ENCODE results near the gene HPSE2. TPM values are rescaled to one million over a fixed set of nuclear protein-coding genes. Genes with fewer than 3 reads are reported as not detected.

The HPSE2 gene
- total RNA-seq, 1 experiment from 2014 or later = 0.20 TPM

DNA sequence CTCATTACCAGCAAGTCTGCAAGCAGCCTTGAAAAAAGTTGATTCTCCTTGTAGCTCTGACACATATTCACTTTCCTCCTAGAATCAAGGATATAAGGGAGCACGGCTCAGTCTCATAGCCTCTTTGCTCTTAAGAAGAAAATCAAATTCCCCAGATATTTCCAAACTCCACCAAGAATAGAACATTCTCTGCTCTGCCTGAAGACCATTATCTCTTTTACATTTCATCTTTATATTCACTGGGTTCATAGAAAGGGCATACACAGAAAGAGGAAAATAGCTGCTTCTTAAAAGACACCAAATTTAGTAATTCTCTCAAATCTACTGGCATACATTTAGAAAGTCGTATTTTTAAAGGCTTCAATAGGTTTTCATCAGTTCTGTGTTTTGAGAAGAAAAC, 92.0 kb downstream of the HPSE2 start:
- H4K91ac ChIP-seq (ENCODE audit: insufficient read length, low read depth, low read length) = no peak overlapping the region
- no peak overlapping the region for H3K4ac ChIP-seq (ENCODE audit: low read depth, low read length)
- no peak overlapping the region for H2BK20ac ChIP-seq (ENCODE audit: low read depth, low read length, poor library complexity, severe bottlenecking)
- H2BK5ac ChIP-seq (ENCODE audit: insufficient read length, low read length) = no peak overlapping the region
- H2BK120ac ChIP-seq (ENCODE audit: low read depth, low read length, poor library complexity, severe bottlenecking) = no peak overlapping the region
- H4K20me1 ChIP-seq (ENCODE audit: control insufficient read depth, insufficient read depth, insufficient read length) = no peaks in the 10 kb centered on the region
- H4K5ac ChIP-seq (ENCODE audit: insufficient read length, low read depth, low read length) = no peak overlapping the region
- no peak for DNase-seq
- no peak overlapping the region for H3T11ph ChIP-seq (ENCODE audit: low read length)
- H3K4me2 ChIP-seq (ENCODE audit: insufficient read depth, insufficient read length, low read length) = no peak overlapping the region
- H3K9me3 Mint-ChIP-seq = no peaks in the 10 kb centered on the region
- H3K4me1 Mint-ChIP-seq = no peaks in the 10 kb centered on the region
- H2BK12ac ChIP-seq (ENCODE audit: insufficient read length, low read depth, low read length) = no peak overlapping the region
- no peak overlapping the region for H3K14ac ChIP-seq (ENCODE audit: insufficient read depth, low read length)
- no peak overlapping the region for H3K23ac ChIP-seq (ENCODE audit: insufficient read length, low read depth, low read length)
- no peaks in the 10 kb centered on the region for H3K4me1 ChIP-seq (ENCODE audit: insufficient read depth, low read length)
- no peak overlapping the region for H2BK15ac ChIP-seq (ENCODE audit: low read depth, low read length)
- H3K27me3 ChIP-seq (ENCODE audit: insufficient read depth, low read length) = no peaks in the 10 kb centered on the region
- H3K27ac Mint-ChIP-seq = no peak overlapping the region; a peak in 1 of 7 replicates
- no peaks in the 10 kb centered on the region for H3K79me2 ChIP-seq (ENCODE audit: insufficient read depth, low read length)
- no peak overlapping the region for H4K8ac ChIP-seq (replicated peaks; ENCODE audit: insufficient read length, low read depth, low read length)
- H2AFZ ChIP-seq (ENCODE audit: low read length) = no peak overlapping the region
- H3K56ac ChIP-seq (ENCODE audit: insufficient read length, low read depth, low read length) = no peak overlapping the region
- H3K9me3 ChIP-seq (ENCODE audit: control insufficient read depth, low read depth, low read length) = no peaks in the 10 kb centered on the region
- no peak overlapping the region for H2AK5ac ChIP-seq (ENCODE audit: insufficient read length, low read length)
- H3K27me3 Mint-ChIP-seq (ENCODE audit: low read depth) = peaks cover 2% of the 10 kb centered on the region; the same call in 1 of the 2 replicates
- no peak overlapping the region for H3K18ac ChIP-seq (ENCODE audit: insufficient read length, low read depth, low read length)
- no peak overlapping the region for H3K27ac ChIP-seq (ENCODE audit: insufficient read length, low read depth, low read length)
- no peak overlapping the region for H3K4me3 Mint-ChIP-seq
- H3K79me1 ChIP-seq (ENCODE audit: insufficient read depth, low read depth, low read length, poor library complexity, severe bottlenecking) = no peaks in the 10 kb centered on the region
- WGBS (ENCODE audit: extremely low coverage, insufficient read length, low lambda C conversion rate) = no CpG with 5 or more reads among the region's 2 CpGs
- no peaks in the 10 kb centered on the region for H3K23me2 ChIP-seq (ENCODE audit: insufficient read length, low read depth, low read length, poor library complexity, severe bottlenecking)
- no peaks in the 10 kb centered on the region for H3K36me3 Mint-ChIP-seq (ENCODE audit: insufficient read depth in 1 of 3, low read depth in 3 of 3)
- TF ChIP-seq, protein P1, sequence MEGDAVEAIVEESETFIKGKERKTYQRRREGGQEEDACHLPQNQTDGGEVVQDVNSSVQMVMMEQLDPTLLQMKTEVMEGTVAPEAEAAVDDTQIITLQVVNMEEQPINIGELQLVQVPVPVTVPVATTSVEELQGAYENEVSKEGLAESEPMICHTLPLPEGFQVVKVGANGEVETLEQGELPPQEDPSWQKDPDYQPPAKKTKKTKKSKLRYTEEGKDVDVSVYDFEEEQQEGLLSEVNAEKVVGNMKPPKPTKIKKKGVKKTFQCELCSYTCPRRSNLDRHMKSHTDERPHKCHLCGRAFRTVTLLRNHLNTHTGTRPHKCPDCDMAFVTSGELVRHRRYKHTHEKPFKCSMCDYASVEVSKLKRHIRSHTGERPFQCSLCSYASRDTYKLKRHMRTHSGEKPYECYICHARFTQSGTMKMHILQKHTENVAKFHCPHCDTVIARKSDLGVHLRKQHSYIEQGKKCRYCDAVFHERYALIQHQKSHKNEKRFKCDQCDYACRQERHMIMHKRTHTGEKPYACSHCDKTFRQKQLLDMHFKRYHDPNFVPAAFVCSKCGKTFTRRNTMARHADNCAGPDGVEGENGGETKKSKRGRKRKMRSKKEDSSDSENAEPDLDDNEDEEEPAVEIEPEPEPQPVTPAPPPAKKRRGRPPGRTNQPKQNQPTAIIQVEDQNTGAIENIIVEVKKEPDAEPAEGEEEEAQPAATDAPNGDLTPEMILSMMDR (conservative IDR thresholded peaks at IDR 0.05) = no peak
- no peak overlapping the region for H3K9ac ChIP-seq (ENCODE audit: extremely low read depth, insufficient read length, low read length)
